GM18505 (cell line): Measurements from ENCODE around the gene SEC16A.
"Not testable (repeated sequence)": the region's sequence is repeated elsewhere in the genome, so short reads cannot be mapped to it uniquely, and the experiment has no call there.

Source experiments
- ATAC-seq: cut with Tn5 transposase; IDR thresholded peaks from one replicate; pipeline ENCODE4 v1.9.1; 2021; ENCODE audit not compliant: unreplicated experiment
- POLR2A ChIP-seq: IDR thresholded peaks from 4 replicates; pipeline ENCODE4 v1.6.1; 2011; ENCODE audit warnings: borderline replicate concordance; ENCODE audit not compliant: insufficient read depth, insufficient read length; ENCODE audit errors: extremely low read depth

SEC16A gene

GRCh38 chr9:136423432-136424146, 59.3 kb downstream of the SEC16A start:
- ATAC-seq, result no peak
- TF ChIP-seq POLR2A, result no peak

- TF ChIP-seq POLR2A, result no peak
- ATAC-seq, result no peak
These were observed 60.0 kb downstream of the SEC16A start for GRCh38 chr9:136422876-136423275.

GRCh38 chr9:136421791-136422190, 61.0 kb downstream of the SEC16A start:
- no peak for TF ChIP-seq POLR2A
- no peak for ATAC-seq

- no peak for ATAC-seq
- no peak for TF ChIP-seq POLR2A
These were observed 63.8 kb downstream of the SEC16A start for GRCh38 chr9:136419092-136419420.

DNA sequence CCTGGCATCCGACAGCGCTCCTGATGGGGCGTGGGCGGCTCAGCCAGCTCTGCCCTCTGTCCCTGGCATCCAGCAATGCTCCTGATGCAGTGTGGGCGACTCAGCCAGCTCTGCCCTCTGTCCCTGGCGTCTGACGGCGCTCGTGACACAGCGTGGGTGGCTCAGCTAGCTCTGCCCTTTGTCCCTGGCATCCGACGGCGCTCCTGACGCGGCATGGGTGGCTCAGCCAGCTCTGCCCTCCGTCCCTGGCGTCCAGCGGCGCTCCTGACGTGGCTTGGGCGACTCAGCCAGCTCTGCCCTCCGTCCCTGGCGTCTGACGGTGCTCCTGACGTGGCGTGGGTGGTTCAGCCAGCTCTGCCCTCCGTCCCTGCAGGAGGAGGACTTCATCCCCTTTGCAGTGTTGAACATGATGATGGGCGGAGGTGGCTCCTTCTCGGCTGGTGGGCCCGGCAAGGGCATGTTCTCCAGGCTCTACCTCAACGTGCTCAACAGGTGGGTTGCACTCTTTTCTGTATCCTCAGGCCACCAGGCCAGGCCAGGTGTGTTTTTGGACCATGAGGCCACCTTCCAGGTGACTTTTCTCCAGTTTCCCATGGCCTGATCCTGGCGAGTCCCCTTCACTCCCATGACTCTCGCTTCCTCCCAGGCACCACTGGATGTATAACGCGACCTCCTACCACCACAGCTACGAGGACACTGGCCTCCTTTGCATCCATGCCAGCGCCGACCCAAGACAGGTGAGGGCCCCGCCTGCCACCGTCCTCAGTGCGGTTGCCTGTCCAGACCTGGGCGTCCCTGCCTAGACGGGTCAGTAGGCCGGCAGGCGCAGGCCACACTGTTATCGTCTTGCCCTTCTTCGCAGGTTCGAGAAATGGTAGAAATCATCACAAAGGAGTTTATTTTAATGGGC, 64.4 kb downstream of the SEC16A start:
- TF ChIP-seq POLR2A, result no peak
- no peak for ATAC-seq

DNA sequence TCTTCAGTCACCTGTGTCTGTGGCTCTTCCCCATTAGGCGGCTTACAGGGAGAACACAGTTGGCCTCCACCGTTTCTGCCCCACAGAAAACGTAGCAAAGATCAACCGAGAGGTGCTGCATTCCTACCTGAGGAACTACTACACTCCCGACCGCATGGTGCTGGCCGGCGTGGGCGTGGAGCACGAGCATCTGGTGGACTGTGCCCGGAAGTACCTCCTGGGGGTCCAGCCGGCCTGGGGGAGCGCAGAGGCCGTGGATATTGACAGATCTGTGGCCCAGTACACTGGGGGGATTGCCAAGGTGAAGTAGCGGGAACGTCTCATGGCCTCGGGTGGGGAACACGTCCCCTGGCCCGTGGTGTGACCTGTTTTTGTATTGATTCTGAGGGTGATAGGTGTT, 65.9 kb downstream of the SEC16A start:
- ATAC-seq, result no peak
- TF ChIP-seq POLR2A, result no peak

GRCh38 chr9:136416427-136416826, 66.4 kb downstream of the SEC16A start:
- TF ChIP-seq POLR2A, result no peak
- no peak for ATAC-seq

GRCh38 chr9:136412962-136413361, 69.9 kb downstream of the SEC16A start:
- ATAC-seq, result no peak
- TF ChIP-seq POLR2A, result no peak

DNA sequence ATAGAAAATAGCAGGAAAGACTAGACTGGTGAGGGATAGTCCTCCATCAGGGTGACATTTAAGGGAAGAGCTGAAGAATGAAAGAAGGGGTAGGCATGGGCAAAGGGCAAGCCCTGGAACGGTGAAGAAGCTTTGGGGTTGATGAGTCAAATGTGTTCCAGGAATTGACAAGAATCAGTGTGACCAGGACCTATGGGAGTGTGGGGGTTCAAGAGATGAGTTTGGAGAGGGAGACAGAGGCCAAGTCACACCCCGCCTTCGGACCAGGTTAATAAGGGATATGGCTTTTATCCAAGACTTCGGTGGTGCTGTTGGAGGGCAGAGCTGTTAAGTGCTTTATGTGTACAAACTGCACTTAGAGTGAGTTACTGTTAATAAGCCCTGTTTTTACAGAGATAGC, 71.5 kb downstream of the SEC16A start:
- ATAC-seq, result no peak
- TF ChIP-seq POLR2A, result no peak

DNA sequence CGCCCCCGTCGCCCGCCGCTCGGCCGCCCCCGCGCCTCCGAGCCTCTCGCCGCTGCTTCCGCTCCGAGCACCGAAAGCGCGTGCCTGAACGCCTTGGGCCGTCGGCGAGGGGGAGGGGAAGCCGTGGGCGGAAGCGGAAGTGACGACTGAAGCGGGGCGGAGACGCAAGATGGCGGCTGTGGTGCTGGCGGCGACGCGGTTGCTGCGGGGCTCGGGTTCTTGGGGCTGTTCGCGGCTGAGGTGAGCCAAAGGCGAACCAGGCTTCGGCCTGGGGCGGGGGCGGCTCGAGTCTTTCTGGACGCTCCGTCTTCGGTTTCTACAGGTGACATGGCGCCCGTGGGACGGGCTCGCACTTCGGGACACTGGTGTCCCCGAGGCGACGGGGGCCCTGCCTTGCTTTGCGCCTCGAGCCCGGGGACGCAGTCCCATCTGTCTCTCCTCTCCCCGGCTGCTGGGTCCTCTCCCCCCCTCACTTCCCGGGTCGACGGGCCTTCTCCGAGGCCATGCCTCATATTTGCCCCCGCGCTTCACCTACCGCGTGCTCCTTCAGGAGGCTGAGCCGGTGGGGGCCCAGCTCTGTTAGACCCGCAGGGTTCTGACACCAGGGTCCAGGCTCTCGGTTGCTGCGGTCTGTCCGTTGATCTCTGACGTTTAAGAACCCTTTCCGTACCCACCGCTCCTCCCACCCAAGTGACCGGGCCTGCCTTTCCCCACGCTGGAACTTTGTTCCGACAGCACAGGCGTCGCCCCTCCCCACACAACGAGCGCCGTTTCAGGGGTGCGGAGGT, 72.1 kb downstream of the SEC16A start, which contains the start of the genes ENTR1 and PMPCA:
TSS of gene ENTR1 (minus strand) at position 115 of the 788 bp plus-strand sequence. CDS start 217 bp downstream, outside the sequence.
TSS of gene PMPCA (plus strand) at position 159 of the 788 bp plus-strand sequence. CDS start at position 170, 11 bp downstream.
- peak; percentile 72 for ATAC-seq
- peak; percentile 94 for TF ChIP-seq POLR2A

- ATAC-seq, result peak; percentile 10
These were observed 73.0 kb downstream of the SEC16A start for GRCh38 chr9:136409557-136410455.

GRCh38 chr9:136407911-136408310, 74.9 kb downstream of the SEC16A start:
- no peak for TF ChIP-seq POLR2A
- ATAC-seq, result no peak

More at GRCh38 chr9:136409557-136410455, 73.0 kb downstream of the SEC16A start:
- TF ChIP-seq POLR2A, result peak; percentile 39

DNA sequence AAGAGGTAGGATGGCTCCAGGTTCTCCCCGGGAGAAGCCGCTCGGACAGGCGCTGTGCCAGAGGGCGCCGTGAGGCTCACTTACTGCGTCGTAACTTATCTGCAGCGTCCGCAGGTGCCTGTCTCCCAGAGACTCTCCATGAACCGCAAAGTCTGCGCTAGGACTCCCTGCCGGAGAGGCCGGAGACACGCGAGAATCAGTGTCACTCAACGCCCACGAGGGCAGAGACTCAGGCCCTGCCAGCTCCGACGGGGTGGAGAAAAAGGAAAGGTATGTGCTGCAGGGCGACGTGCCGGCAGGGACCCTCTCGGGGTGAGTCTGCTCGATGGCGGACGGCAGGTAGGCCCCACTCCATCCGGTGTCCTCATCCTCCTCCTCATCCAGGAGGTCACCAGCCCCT, 75.8 kb downstream of the SEC16A start:
- not testable (repeated sequence) for ATAC-seq

DNA sequence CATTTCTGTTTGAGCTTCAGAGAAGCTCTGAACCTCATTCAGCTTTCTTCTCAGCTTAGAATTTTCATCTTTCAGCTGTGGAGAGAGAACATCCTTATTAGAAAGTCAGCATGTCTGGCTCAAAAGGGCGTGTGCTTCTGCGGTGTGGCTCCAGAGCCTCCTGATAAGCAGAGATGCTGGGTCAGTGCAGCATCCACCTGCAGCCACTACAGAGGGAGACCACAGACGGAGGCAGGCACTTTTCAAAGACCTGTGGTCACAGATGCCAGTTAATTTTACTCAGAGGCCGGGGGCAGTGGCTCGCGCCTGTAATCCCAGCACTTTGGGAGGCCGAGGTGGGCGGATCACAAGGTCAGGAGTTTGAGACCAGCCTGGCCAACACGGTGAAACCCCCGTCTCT, 76.9 kb downstream of the SEC16A start:
- ATAC-seq, result not testable (repeated sequence)
